H1 (cell line): ENCODE results near the gene RABL6.
"Not testable (repeated sequence)": the region's sequence is repeated elsewhere in the genome, so short reads cannot be mapped to it uniquely, and the experiment has no call there.

Source experiments
- CEBPB ChIP-seq: IDR thresholded peaks from 2 replicates; pipeline ENCODE4 v1.6.1; 2012; ENCODE audit warnings: low read depth, low read length
- CTCF ChIP-seq, 3 experiments: IDR thresholded peaks; 1 replicate in 2 of 3; 2 replicates in 1 of 3; pipeline versions ENCODE4 v1.5.1 to v1.6.1; 2011; ENCODE audit warnings: low read length in 3 of 3, mild to moderate bottlenecking in 3 of 3, inconsistent platforms in 2 of 3, low read depth in 1 of 3, moderate library complexity in 1 of 3; ENCODE audit not compliant: insufficient read depth in 1 of 3; ENCODE audit errors: control extremely low read depth in 1 of 3
- EP300 ChIP-seq, 2 experiments: IDR thresholded peaks; 1 replicate in 1 of 2; 2 replicates in 1 of 2; pipeline ENCODE4 v1.6.1; 2011 to 2012; ENCODE audit warnings: low read depth in 2 of 2, low read length in 2 of 2, mild to moderate bottlenecking in 2 of 2, borderline replicate concordance in 1 of 2, inconsistent platforms in 1 of 2, moderate library complexity in 1 of 2
- HDAC6 ChIP-seq: IDR thresholded peaks from one replicate; pipeline ENCODE4 v1.7.1; 2012; ENCODE audit warnings: low read depth, mild to moderate bottlenecking, inconsistent platforms, low read length, moderate library complexity
- POLR2A ChIP-seq, 2 experiments: IDR thresholded peaks; 1 replicate in 1 of 2; 2 replicates in 1 of 2; pipeline ENCODE4 v1.6.1; 2011; ENCODE audit warnings: low read depth in 2 of 2, low read length in 2 of 2, mild to moderate bottlenecking in 2 of 2; ENCODE audit errors: control extremely low read depth in 1 of 2
- SIN3A ChIP-seq, 2 experiments: IDR thresholded peaks in 1 of 2; conservative IDR thresholded peaks in 1 of 2; 2 replicates each; pipeline ENCODE4 v1.6.1; 2011 to 2012; ENCODE audit warnings: low read length in 2 of 2, improper control_type of control experiment in 1 of 2, low read depth in 1 of 2, mild to moderate bottlenecking in 1 of 2
- SIRT6 ChIP-seq: IDR thresholded peaks from one replicate; pipeline ENCODE4 v1.7.1; 2012; ENCODE audit warnings: low read length, inconsistent platforms
- TBP ChIP-seq: IDR thresholded peaks from 2 replicates; pipeline ENCODE4 v1.6.1; 2011; ENCODE audit warnings: low read depth, low read length, improper control_type of control experiment
- TCF12 ChIP-seq: IDR thresholded peaks from 2 replicates; pipeline ENCODE4 v1.6.1; 2011; ENCODE audit warnings: low read depth, mild to moderate bottlenecking, low read length

GRCh38 chr9:136786983-136787382, 20.8 kb upstream of the RABL6 start:
- TF ChIP-seq POLR2A (IDR thresholded peaks at IDR 0.05; ENCODE audit: control extremely low read depth in 1 of 2, low read depth in 2 of 2, low read length in 2 of 2); CTCF (IDR thresholded peaks at IDR 0.05; ENCODE audit: control extremely low read depth in 1 of 3, insufficient read depth in 1 of 3, low read depth in 1 of 3, low read length in 3 of 3); HDAC6; SIN3A (conservative IDR thresholded peaks at IDR 0.05 in 1 of 2, IDR thresholded peaks at IDR 0.05 in 1 of 2; ENCODE audit: low read depth in 1 of 2, low read length in 2 of 2); SIRT6; CEBPB; EP300 (IDR thresholded peaks at IDR 0.05; ENCODE audit: borderline replicate concordance in 1 of 2, low read depth in 2 of 2, low read length in 2 of 2); TBP; TCF12: not testable (repeated sequence)
